ENCODE measurements around the gene IRF2BPL. TPM values are rescaled to one million over a fixed set of nuclear protein-coding genes. Genes with fewer than 3 reads are reported as not detected.

IRF2BPL gene
- polyA plus RNA-seq, 3 donors = 42.5 to 48.1 (median 45.5) TPM

- no peak for DNase-seq (ENCODE audit: low read depth in 3 of 3, low spot score in 2 of 3)
Observed at GRCh38 chr14:77055306-77055705, 26.8 kb upstream of the IRF2BPL start.

GRCh38 chr14:77053046-77053841, 24.7 kb upstream of the IRF2BPL start:
- DNase-seq (ENCODE audit: low read depth in 3 of 3, low spot score in 2 of 3) = no peak

- no peak for DNase-seq (ENCODE audit: low read depth in 3 of 3, low spot score in 2 of 3)
Observed at GRCh38 chr14:77052281-77053044, 24.0 kb upstream of the IRF2BPL start.

- DNase-seq (ENCODE audit: low read depth in 3 of 3, low spot score in 2 of 3) = no peak
Observed at GRCh38 chr14:77051116-77051515, 22.6 kb upstream of the IRF2BPL start.

- DNase-seq (ENCODE audit: low read depth in 3 of 3, low spot score in 2 of 3) = no peak
Observed at GRCh38 chr14:77046721-77047120, 18.2 kb upstream of the IRF2BPL start.

- DNase-seq (ENCODE audit: low read depth in 3 of 3, low spot score in 2 of 3) = no peak
Observed at GRCh38 chr14:77045238-77046162, 17.0 kb upstream of the IRF2BPL start.

- DNase-seq (ENCODE audit: low read depth in 3 of 3, low spot score in 2 of 3) = no peak
Observed at GRCh38 chr14:77044783-77045237, 16.3 kb upstream of the IRF2BPL start.

- DNase-seq (ENCODE audit: low read depth in 3 of 3, low spot score in 2 of 3) = no peak
Observed at GRCh38 chr14:77043984-77044485, 15.5 kb upstream of the IRF2BPL start.

- DNase-seq (ENCODE audit: low read depth in 3 of 3, low spot score in 2 of 3) = no peak
Observed at GRCh38 chr14:77043177-77043983, 14.9 kb upstream of the IRF2BPL start.

- no peak for DNase-seq (ENCODE audit: low read depth in 3 of 3, low spot score in 2 of 3)
Observed at GRCh38 chr14:77041881-77042545, 13.5 kb upstream of the IRF2BPL start.

GRCh38 chr14:77040741-77041653, 12.5 kb upstream of the IRF2BPL start:
- DNase-seq (ENCODE audit: low read depth in 3 of 3, low spot score in 2 of 3) = no peak

GRCh38 chr14:77040059-77040740, 11.7 kb upstream of the IRF2BPL start:
- DNase-seq (ENCODE audit: low read depth in 3 of 3, low spot score in 2 of 3) = peak; percentile 99 to 100 (median 99)

GRCh38 chr14:77039285-77040058, 11.0 kb upstream of the IRF2BPL start:
- DNase-seq (ENCODE audit: low read depth in 3 of 3, low spot score in 2 of 3) = no peak

GRCh38 chr14:77037938-77038568, 9.5 kb upstream of the IRF2BPL start:
- no peak for DNase-seq (ENCODE audit: low read depth in 3 of 3, low spot score in 2 of 3)

GRCh38 chr14:77037215-77037937, 8.9 kb upstream of the IRF2BPL start:
- DNase-seq (ENCODE audit: low read depth in 3 of 3, low spot score in 2 of 3) = no peak

Measured in right renal cortex interstitium (tissue), 3 donors.